ENCODE data around the gene GALNT16. TPM values are rescaled to one million over a fixed set of nuclear protein-coding genes. Genes with fewer than 3 reads are reported as not detected.
"Not testable (repeated sequence)": the region's sequence is repeated elsewhere in the genome, so short reads cannot be mapped to it uniquely, and the experiment has no call there.

GALNT16 gene
- total RNA-seq, 1 donor from 2014 or later = 1.1 TPM

DNA sequence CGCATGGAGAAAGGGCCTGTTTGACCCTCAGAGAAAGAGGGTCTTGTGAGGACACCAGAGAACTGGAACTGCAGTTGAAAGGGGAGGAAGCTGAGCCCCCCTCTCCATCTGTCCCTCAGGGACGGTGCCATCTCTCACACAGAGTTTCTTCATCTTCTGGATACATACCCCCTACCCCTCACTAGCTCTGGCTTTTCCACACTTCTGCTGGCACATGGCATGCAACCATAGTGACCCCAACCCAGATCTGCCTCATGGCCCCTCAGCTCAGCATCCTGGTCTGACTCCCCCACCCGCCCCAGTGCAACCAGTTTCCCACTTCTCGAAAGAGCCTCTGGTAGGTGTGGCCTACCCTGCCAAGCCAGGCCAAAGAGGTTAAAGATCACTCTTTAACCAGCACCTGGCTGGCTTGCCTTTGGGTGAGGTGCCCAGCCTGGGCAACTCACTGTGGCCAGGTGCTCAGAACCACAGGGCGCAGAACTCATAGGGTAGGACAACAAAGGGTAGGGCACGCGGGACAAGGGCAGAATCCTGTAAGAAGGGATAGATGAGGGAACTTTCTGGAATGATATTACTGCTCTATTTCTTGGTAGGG is 25.8 kb downstream of the GALNT16 start:
- DNase-seq (ENCODE audit: low read depth) = no peak

DNA sequence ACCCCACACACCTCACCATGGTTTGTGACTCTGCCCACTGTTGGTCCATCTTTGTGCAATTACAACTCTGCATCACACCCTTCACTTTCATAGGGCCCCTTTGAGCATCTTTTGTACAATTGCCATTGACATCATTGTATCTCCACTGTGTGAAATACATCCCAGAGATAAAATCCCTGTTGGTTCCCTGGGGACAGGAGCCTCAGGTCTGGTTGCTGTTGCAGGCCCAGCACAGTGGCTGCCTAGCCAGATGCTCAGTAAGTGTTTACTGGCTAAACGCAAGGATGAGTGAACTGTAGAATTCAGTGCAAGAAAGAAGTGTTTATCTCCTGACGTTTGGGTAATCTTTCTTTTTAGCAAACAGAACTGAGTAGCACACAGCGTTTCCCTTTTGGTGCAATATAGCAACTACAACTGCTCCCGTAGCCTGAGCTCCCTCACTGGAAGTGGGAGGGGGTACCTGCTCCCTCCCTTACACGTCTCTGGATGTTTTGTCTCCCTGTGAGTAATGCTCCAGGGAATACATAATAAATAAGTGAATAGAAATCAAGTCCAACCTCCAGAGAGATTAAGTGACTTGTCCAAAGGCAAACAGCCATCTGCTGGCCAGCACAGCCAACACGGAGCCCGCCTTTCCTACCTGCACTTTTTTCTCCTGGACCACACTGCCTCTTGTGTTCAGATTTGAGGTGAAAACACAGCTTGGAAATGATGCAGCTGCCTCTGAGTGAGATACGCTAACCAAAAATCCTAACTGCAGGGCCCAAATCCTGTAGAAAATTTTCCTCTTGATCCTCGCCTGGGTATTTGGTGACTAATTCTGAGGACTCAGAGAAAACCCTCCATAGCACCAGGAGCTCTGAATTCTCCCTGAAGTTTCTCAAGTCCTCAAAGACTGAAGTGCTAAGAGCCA is 27.4 kb downstream of the GALNT16 start:
- no peak for DNase-seq (ENCODE audit: low read depth)

DNA sequence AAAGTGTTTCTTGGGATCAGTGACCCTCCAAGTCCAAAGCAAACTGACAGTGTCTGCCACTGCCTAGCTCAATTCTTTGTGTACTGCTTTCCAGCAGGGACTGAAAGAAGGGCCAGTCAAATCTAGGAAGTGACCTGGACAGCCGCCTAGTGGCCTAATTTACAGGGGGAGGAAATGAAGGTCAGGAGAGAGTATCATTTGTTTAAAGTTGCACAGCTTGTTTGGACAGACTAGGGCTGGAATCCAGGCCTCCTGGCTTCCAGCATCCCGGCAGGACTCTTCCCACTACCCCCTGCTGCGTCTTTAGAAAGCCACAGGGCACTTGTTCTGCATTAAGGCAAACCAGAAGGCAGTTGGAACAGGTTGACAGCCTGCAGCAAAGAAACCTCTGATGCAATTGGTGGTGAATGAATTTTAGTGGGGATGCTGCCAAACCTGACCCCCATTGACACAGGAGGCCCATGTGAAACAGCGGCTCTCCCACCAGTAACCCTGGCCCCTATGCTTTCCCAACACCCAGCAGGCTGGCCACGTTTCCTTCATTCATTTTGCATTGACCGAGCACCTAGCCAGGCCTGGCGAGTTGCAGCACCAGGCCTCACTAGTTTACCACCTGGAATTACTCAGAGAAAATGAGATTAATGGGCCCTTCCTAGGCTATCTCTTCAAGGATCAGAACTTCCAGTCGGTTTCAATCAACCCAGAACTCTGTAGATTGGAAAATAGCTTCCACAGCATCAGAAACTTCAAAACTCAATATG is 28.2 kb downstream of the GALNT16 start:
- DNase-seq (ENCODE audit: low read depth) = peak; percentile 78

DNA sequence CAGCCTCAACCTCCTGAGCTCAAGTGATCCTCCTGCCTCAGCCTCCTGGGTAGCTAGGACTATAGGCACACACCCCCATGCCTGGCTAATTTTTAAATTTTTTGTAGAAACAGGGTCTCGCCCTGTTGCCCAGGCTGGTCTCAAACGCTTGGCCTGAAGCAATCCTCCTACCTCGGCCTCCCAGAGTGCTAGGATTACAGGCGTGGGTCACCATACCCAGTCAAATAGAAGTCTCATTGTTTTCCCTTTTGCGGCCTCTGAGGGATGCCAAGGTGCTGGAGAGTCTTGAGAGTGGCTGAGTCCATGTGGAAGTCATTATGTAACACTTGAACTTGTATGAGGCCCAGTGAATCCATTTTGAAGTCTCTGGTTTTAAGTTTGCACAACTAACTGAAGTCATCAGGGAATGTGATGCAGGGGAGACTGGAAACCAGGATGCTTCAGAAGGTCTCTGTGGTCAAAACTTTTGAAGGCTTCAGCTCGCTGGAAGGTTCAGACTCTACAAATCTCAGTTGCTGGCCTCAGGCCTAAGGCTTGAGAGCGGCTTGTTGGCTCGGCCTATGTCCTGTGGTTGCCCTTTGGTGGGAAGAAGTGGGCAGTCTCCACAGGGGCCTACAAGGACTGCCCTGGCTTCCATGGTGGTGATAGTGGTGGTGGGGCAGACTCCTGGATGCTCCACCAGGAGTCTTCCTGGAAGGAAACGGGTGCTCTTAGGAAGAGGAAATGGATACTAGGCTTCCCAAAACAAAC is 29.2 kb downstream of the GALNT16 start:
- DNase-seq (ENCODE audit: low read depth) = no peak

DNA sequence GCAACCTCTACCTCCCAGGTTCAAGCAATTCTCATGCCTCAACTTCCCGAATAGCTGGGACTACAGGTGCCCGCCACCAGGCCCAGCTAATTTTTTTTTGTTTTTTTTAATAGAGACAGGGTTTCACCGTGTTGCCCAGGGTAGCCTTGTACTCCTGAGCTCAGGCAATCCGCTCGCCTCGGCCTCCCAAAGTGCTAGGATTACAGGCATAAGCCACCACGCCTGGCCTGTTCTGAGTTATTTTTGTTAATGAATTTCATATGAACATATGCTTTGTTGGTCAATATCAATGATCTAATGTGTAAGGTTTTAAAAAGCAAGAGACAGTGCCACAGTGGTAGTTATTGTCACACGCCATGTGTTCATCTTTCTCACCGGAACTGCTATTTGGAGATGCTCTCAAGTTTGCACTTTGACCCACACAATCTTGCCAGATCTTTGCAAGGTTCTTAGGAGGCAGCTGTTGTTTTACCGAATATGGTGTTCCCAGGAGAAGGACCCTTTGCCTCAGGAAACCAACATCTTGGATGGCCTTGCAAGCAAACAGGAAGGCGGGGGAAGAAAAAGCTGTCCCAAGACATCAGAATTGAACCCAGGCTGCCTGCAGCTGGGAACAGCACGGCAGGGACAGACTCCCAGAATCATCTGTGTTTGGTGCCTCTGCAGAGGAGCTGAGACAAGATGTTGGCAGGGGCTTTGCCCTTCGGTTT is 30.0 kb downstream of the GALNT16 start:
- no peak for DNase-seq (ENCODE audit: low read depth)

DNA sequence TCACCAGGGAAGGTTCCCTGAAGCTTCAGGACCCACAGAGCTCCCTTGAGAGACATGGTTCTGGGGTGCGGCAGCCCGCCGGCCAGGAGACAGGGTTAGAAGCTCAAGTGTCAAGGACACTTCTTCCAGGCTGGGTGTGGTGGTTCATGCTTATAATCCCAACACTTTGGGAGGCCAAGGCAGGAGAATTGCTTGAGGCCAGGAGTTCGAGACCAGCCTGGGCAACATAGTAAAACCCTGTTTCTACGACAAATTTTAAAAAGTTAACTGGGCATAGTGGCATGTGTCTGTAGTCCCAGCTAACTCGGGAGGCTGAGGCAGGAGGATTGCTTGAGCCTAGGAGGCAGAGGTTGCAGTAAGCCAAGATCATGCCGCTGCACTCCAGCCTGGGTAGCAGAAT is 30.9 kb downstream of the GALNT16 start:
- not testable (repeated sequence) for DNase-seq (ENCODE audit: low read depth)

DNA sequence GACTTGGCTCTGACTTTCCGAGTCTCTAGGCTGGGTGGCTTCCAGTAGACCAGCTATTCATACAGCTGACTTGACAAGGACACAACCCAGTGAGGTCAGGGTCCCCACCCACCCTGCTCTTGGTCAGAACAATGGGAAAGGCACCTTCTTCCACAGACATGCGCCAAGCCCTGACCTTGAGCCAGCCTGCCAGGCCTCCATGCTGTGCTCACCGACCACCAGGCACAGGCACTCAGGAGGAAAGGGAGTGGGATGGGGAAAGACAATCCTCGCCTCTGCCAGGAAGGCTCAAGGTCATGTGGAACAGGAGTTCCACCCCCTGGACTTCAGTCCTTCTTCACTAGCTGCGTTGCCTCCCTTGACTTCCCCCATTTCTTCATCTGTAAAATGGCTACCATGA is 31.4 kb downstream of the GALNT16 start:
- DNase-seq (ENCODE audit: low read depth) = no peak

DNA sequence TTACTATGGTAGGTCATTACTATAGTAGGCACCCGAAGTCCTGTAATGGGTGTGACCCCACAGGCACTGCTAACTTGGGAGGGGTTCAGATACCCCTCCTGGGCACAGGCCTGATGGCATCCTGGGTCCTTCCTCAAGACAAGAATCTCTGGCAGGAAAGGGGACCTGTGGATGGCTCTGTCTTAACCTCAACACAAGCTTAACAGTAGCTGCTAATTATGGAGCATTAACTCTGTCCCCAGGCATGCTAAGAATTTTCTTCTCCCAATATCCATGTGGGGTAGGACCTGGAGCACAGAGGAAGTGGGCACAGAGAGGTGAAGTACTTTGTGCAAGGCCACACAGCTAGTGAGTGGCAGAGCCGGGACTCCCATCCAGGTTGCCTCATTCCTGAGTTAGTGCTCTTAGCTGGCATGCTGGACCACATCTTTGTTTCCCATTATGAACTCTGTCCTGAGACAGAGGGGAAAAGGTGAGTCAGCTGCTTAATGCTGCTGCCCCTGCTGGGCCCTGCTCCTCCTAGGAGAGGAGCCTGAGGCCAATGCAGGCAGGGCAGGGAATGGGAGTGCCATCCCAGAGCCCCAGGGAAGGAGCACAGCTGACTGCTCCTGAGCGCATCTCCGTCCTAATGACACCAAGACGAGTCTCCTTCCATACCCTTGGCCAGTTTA is 32.1 kb downstream of the GALNT16 start:
- DNase-seq (ENCODE audit: low read depth) = peak; percentile 64

DNA sequence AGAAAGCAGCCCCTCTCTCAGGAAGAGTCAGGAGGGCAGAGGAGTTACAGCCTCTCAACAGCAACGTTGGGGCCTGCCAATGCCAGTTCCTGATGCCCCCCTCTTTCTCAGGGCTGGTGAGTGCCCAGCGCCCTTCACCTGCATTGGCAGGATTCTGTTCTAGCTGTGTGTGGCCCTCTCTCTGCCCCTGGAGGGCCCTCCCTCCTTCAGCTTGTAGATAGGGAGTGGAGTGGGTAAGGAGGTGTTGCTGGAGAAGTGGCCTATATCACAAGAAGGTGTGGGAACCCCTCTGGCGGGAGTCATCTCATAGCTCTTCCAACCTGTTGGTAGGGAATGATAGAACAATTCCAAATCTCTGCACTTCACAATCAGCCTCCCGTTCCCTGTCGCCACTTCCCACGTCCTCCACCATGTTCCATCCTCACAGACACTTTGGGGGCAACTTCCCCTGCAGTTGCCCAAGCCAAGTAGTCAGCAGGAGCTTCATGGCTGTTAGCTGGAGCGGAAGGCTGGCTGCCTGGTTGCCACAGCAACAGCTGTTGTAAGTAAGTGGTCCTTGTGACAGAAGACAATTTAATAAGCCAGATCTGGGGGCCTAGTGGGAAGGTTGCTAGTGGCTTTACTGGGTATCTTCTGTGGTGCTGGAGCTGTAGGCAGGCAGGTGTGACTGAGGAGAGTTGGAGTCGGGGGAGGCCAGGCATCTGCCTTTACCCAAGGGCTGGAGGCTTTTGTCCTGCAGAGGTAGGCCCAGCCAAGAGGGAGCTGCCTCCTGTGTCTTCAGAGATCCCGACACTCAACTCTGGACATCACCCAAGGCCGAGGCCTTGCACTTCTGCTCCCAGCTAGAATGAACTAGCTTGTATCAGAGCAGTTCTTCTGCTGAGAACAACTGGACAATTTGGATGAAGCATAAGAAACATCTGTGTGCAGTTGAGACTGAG is 38.4 kb downstream of the GALNT16 start:
- DNase-seq (ENCODE audit: low read depth) = no peak

DNA sequence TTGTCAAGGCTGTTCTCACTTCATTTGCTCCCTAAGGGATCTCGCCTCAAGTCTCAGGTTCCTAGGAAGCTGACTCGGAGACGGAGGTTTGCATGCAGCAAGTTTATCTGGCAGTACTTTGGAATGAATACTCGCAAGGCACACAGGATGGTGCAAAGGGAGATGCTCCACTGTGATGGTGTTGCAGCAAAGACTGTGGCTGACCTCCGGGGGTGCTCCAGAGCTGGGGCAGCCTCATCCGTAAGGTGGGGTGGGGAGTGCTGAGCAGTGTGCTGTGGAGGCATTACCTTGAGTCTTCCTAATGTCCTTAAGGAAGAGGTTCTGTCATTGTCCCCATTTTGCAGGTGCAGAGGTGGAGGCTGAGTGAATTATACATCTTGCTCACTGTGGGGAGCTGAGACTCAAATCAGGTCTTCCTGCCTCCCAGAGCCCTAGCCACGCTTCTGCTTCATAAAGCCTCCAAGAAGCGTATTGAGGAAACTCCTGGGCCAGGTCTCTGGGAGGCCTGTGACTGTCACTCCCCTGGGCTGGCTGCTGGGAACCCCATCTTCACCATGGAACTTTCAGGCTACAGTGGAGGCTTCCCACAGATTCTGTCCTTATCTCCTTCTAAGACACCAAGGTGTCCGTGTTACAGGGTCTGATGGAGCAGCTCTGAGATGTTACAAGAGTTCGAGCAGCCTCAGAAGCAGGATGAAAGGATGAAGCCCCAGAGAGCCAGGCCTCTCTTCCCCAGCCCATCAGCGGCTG is 39.5 kb downstream of the GALNT16 start:
- no peak for DNase-seq (ENCODE audit: low read depth)

DNA sequence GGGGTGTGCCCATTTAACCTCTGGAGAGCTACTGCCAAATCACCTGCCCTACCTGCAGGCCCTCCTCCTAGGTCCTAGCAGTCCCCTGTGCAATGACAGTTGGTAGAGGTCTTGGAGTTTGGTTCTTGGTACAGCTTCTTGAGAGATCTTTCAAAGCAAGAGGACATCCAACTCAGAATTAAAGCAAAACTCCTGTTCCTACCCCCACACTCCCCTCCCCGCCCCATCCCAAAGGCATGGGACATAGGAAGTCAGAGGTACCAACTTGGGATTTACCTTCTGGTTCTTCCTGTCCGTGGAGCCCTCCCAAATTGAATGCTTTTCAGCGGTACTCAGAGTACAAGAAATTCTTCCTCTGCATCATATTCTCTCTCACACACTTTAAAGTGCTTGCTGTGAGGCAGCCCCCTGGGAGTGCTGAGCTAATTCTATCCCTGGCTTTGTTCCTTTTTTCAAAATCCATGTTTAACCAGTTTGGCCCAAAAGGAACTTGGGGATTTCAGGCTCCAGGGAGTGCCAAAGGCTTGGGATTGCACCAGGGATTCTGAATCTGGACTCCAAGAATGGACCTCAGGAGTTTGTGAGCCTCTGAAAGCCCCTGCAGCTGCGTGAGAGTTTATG is 40.8 kb downstream of the GALNT16 start:
- no peak for DNase-seq (ENCODE audit: low read depth)

DNA sequence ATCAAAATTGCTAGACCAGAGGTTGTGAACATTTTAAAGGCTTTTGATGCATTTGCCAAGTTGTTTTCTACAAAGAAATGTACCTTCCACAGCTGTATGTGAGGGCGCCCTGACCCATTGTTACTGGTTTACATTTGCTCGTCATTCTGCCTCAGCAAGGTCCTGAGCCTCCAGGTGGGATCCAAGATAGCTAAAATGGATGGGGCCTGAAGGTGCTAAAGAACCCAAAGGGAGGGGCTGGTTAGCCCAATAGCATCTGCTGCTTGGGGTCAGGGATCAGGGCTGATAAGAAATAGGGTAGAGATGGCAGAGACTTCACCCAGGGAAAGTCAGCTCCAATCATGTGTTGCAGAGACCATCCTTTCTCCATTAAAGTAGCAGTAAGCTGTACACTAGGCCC is 43.1 kb downstream of the GALNT16 start:
- DNase-seq (ENCODE audit: low read depth) = no peak

DNA sequence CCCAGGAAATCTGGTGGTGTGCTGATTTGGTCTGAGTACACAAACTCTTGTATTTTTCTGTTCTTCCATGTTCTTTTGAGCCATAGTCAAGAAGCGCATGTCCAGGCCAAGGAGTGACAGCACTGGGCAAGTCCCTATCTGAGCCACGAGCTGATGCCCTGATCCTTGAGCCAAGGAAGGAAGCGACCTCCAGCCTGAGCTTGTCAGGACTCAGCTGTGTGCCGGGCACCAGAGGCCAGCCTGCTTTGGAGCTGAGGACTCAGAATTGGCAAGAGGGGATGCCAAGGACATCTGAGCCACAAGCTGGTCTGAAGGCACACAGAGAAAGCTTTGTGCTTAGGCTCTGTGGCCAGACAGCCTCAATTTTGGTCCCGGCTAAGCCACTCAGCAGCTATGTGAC is 52.6 kb downstream of the GALNT16 start:
- DNase-seq (ENCODE audit: low read depth) = no peak

DNA sequence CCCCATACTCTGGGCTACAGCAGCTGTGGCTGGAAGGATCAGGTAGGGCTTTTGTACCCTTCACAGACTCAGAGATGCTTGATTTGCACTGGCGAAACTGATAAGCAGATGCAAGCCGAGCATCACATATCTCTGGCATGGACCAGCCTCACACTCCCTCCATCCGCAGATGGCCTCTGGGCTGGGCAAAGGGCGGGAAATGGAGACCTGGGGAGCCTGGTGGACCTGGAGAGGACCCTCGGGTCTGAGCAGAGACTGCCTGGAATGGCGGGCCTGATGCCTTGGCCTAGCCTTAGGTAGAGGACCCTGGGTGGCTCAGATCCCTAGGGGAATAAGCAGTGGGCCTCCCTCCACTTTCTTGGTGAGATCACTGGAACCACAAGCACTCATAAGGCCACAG is 53.2 kb downstream of the GALNT16 start:
- DNase-seq (ENCODE audit: low read depth) = no peak

DNA sequence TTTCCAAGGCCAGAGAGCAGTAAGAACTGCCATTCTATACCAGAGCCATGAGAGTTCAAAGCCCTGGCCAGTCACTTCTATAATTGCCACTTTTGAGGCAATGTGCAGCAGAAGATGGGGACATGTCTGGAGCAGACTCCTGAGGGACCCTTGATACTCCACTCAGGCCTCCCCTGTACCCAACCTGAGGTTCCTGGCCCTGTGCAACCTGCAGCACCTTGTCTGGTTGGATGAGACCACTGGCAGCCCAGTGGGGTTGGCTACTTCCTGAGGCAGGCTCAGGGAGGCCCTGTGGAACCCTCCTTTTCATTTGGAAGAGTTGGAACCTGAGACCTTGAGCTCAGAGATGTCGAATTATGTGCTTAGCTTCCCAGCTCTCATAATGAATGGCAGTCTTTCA is 54.4 kb downstream of the GALNT16 start:
- DNase-seq (ENCODE audit: low read depth) = no peak

DNA sequence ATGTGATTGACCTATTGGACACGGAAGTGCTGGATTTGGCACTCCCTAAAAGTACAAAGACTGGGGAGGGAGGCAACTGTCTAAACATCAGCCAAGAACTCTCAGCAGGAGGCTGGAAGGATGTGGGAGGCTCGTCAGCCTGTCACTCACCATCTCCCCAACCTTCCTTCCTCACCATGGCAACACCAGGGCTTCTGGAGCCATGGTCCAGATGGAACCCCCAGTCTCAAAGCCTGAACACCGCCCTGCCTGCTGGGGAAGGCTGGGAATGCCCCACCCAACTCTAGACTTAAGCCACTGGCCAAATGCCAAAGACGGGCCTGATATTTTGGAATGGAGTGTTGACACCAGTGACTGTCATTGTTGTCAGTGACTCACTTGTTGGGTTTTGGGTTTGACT is 55.3 kb downstream of the GALNT16 start:
- DNase-seq (ENCODE audit: low read depth) = no peak

DNA sequence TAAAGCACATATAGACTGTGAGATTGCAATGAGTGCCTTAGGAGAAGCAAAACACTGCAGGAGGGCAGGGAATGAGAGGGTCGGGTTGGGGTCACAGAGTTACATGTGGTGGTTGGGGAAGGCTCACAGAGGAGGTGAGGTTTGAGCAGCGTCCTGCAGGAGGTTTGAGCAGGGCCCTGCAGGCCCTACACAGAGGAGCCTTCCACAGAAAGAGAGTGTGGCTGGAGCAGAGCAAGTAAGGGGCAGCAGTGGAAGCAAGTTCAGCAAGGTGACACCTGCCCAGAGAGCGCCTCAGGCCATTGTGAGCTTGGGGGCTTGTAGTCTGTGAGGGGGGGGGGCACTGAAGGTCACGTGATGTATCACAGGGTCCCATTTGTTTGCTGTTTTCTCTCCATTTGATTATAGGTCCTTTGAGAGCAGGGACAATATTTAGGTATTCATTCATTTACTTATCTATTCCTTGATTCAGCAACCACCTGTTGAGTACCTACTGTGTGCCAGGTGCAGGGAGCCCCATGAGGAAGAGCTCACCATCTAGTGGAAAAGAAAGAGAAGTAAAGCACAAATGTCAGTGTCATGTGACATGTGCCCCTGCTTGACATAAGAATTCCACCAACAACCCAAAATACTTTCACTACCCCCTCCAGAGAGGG is 56.6 kb downstream of the GALNT16 start:
- DNase-seq (ENCODE audit: low read depth) = no peak
